GM12872 (cell line): ENCODE results near the gene MTCH2.

Experiments used
- TF ChIP-seq, protein P1 (sequence below): IDR thresholded peaks from 3 replicates; pipeline ENCODE4 v1.5.1; 2011; ENCODE audit warnings: low read depth, mild to moderate bottlenecking, low read length, moderate library complexity; ENCODE audit not compliant: insufficient read depth

Gene MTCH2

GRCh38 chr11:47672283-47672730 is 29.9 kb upstream of the MTCH2 start:
- TF ChIP-seq, protein P1, sequence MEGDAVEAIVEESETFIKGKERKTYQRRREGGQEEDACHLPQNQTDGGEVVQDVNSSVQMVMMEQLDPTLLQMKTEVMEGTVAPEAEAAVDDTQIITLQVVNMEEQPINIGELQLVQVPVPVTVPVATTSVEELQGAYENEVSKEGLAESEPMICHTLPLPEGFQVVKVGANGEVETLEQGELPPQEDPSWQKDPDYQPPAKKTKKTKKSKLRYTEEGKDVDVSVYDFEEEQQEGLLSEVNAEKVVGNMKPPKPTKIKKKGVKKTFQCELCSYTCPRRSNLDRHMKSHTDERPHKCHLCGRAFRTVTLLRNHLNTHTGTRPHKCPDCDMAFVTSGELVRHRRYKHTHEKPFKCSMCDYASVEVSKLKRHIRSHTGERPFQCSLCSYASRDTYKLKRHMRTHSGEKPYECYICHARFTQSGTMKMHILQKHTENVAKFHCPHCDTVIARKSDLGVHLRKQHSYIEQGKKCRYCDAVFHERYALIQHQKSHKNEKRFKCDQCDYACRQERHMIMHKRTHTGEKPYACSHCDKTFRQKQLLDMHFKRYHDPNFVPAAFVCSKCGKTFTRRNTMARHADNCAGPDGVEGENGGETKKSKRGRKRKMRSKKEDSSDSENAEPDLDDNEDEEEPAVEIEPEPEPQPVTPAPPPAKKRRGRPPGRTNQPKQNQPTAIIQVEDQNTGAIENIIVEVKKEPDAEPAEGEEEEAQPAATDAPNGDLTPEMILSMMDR, result no peak

GRCh38 chr11:47669856-47670255 is 27.5 kb upstream of the MTCH2 start:
- TF ChIP-seq, protein P1, result no peak

- TF ChIP-seq, protein P1, result no peak
Observed at GRCh38 chr11:47668665-47669064, 26.3 kb upstream of the MTCH2 start.

- TF ChIP-seq, protein P1, result no peak
Observed at GRCh38 chr11:47667555-47667954, 25.2 kb upstream of the MTCH2 start.

- TF ChIP-seq, protein P1, result no peak
Observed at GRCh38 chr11:47667135-47667534, 24.8 kb upstream of the MTCH2 start.

- TF ChIP-seq, protein P1, result no peak
Observed at GRCh38 chr11:47661245-47661644, 18.9 kb upstream of the MTCH2 start.

GRCh38 chr11:47659276-47659675 is 16.9 kb upstream of the MTCH2 start:
- TF ChIP-seq, protein P1, result no peak
